Mucosa of gallbladder (tissue), 1 donor: ENCODE measurements around the gene AGAP3. TPM values are rescaled to one million over a fixed set of nuclear protein-coding genes. Genes with fewer than 3 reads are reported as not detected.

ENCODE experiments used
- DNase-seq: peaks from one replicate; pipeline ENCODE4 v3.0.0-alpha.2; 2020; ENCODE audit warnings: low spot score
- total RNA-seq: library from RNA; stranded (reverse); gene quantifications from one replicate; pipeline ENCODE4 v1.2.1, GENCODE V29; 2021
- donor health status: DM: no; HTN: no; CAD: no.

Gene AGAP3
- total RNA-seq, 1 donor from 2014 or later = 98.4 TPM

GRCh38 chr7:151134743-151135524 is 48.7 kb downstream of the AGAP3 start:
- no peak for DNase-seq

GRCh38 chr7:151135525-151135845 is 49.2 kb downstream of the AGAP3 start:
- no peak for DNase-seq

GRCh38 chr7:151135866-151136843 is 49.9 kb downstream of the AGAP3 start:
- no peak for DNase-seq

GRCh38 chr7:151137076-151137675 is 50.9 kb downstream of the AGAP3 start:
- DNase-seq = no peak

- DNase-seq = no peak
Observed at GRCh38 chr7:151137791-151138152, 51.5 kb downstream of the AGAP3 start.

- no peak for DNase-seq
Observed at GRCh38 chr7:151138153-151138851, 52.0 kb downstream of the AGAP3 start.

GRCh38 chr7:151139071-151139790 is 53.0 kb downstream of the AGAP3 start:
- DNase-seq = no peak

GRCh38 chr7:151139791-151140190 is 53.5 kb downstream of the AGAP3 start:
- DNase-seq = no peak

- no peak for DNase-seq
Observed at GRCh38 chr7:151140826-151141225, 54.6 kb downstream of the AGAP3 start.

GRCh38 chr7:151141311-151141854 is 55.1 kb downstream of the AGAP3 start:
- no peak for DNase-seq

- no peak for DNase-seq
Observed at GRCh38 chr7:151141855-151142685, 55.8 kb downstream of the AGAP3 start.

- no peak for DNase-seq
Observed at GRCh38 chr7:151142686-151143040, 56.4 kb downstream of the AGAP3 start.

- DNase-seq = no peak
Observed at GRCh38 chr7:151143261-151144015, 57.2 kb downstream of the AGAP3 start.

GRCh38 chr7:151144387-151144786 is 58.1 kb downstream of the AGAP3 start:
- DNase-seq = no peak

- DNase-seq = no peak
Observed at GRCh38 chr7:151146761-151147160, 60.5 kb downstream of the AGAP3 start.

- no peak for DNase-seq
Observed at GRCh38 chr7:151148319-151149259, 62.3 kb downstream of the AGAP3 start.

- DNase-seq = no peak
Observed at GRCh38 chr7:151150388-151150787, 64.1 kb downstream of the AGAP3 start.
